T-helper 22 cell (primary cell): Measurements from ENCODE around the gene HLF.
"Not testable (repeated sequence)": the region's sequence is repeated elsewhere in the genome, so short reads cannot be mapped to it uniquely, and the experiment has no call there.

Experiments used
- DNase-seq: peaks from one replicate; pipeline ENCODE4 v3.0.0-alpha.2; 2020; ENCODE audit warnings: low read depth

Gene HLF

GRCh38 chr17:55312852-55313251, 48.1 kb downstream of the HLF start:
- no peak for DNase-seq

GRCh38 chr17:55314061-55314783, 49.5 kb downstream of the HLF start:
- DNase-seq = no peak

GRCh38 chr17:55314784-55315491, 50.2 kb downstream of the HLF start:
- DNase-seq = no peak

GRCh38 chr17:55316499-55316898, 51.7 kb downstream of the HLF start:
- DNase-seq = no peak

GRCh38 chr17:55317284-55317683, 52.5 kb downstream of the HLF start:
- no peak for DNase-seq

- DNase-seq = no peak
Observed at GRCh38 chr17:55318081-55318480, 53.3 kb downstream of the HLF start.

- no peak for DNase-seq
Observed at GRCh38 chr17:55318715-55319487, 54.1 kb downstream of the HLF start.

GRCh38 chr17:55319933-55320593, 55.3 kb downstream of the HLF start:
- no peak for DNase-seq

GRCh38 chr17:55320594-55321426, 56.0 kb downstream of the HLF start:
- no peak for DNase-seq

- DNase-seq = no peak
Observed at GRCh38 chr17:55321427-55322060, 56.8 kb downstream of the HLF start.

GRCh38 chr17:55322453-55322985, 57.8 kb downstream of the HLF start:
- DNase-seq = no peak

GRCh38 chr17:55323518-55324295, 58.9 kb downstream of the HLF start:
- no peak for DNase-seq

GRCh38 chr17:55324296-55324978, 59.7 kb downstream of the HLF start:
- no peak for DNase-seq

- no peak for DNase-seq
Observed at GRCh38 chr17:55325406-55325805, 60.6 kb downstream of the HLF start.

- no peak for DNase-seq
Observed at GRCh38 chr17:55326030-55326429, 61.3 kb downstream of the HLF start.

- no peak for DNase-seq
Observed at GRCh38 chr17:55327225-55328088, 62.7 kb downstream of the HLF start.

GRCh38 chr17:55328514-55328913, 63.8 kb downstream of the HLF start:
- DNase-seq = not testable (repeated sequence)

GRCh38 chr17:55330344-55330933, 65.7 kb downstream of the HLF start:
- DNase-seq = no peak
